Renal cortical epithelial cell (primary cell): ENCODE measurements around the gene C14orf119. TPM values are rescaled to one million over a fixed set of nuclear protein-coding genes. Genes with fewer than 3 reads are reported as not detected.

Source experiments
- DNase-seq: peaks from one replicate; pipeline ENCODE4 v3.0.0-alpha.2; 2011; ENCODE audit warnings: low read depth
- total RNA-seq: library from RNA; depleted of rRNA; stranded (reverse); fragments of >200 nt; gene quantifications from 2 replicates; pipeline ENCODE4 v1.2.3, GENCODE V29; 2014

Gene C14orf119, protein sequence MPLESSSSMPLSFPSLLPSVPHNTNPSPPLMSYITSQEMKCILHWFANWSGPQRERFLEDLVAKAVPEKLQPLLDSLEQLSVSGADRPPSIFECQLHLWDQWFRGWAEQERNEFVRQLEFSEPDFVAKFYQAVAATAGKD
- 61.6 and 71.0 TPM in 2 replicates for total RNA-seq

- DNase-seq, result peak; percentile 99
Measured at GRCh38 chr14:23095196-23096108, at the start of gene C14orf119. TSS of gene C14orf119 (plus strand) at chr14:23095505. CDS start at chr14:23097659, 2,154 bp downstream.

- no peak for DNase-seq
Measured at GRCh38 chr14:23047034-23047634, 48.2 kb upstream of the C14orf119 start.

GRCh38 chr14:23047751-23048693 is 47.3 kb upstream of the C14orf119 start:
- DNase-seq, result no peak

DNA sequence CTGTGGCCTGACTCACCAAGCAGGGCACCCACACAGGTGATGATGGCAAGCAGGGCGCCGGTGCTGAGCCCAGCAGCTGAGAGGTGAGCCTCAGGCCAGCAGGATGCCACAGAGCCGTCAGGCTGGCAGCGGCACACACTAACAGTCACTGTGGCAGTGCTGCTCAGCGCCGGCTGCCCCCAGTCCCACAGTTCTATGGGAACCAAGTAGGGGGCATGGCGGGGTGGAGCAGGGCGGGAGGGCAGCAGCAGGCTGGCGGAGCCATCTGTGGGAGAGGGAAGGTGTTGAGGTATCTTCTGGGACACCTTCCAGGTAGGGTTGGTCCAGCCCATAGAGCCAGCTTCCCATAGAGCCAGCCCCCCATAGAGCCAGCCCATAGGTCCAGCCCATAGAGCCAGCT is 46.3 kb upstream of the C14orf119 start:
- no peak for DNase-seq

GRCh38 chr14:23051141-23052057 is 43.9 kb upstream of the C14orf119 start:
- no peak for DNase-seq

- no peak for DNase-seq
Measured at GRCh38 chr14:23052182-23052623, 43.1 kb upstream of the C14orf119 start.

DNA sequence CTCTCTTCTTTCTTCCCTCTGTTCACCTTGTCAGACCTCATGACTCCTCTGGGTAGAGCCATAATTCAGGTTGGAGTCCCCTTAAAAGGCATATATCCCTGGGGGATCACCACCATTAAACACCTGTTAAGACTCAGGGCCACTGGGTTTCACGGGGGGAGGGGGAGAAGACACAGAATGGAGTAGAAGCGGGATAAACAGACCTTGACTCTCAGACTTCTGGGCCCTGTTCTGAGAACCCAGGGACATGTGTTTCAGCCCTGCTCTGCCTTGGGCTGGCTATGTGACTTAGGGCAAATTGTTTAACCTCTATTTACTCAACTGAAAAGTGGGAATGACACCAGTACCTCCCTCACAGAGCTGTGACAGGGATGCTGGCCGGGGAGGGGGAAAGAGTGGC is 42.6 kb upstream of the C14orf119 start:
- DNase-seq, result no peak

GRCh38 chr14:23053426-23053825 is 41.9 kb upstream of the C14orf119 start:
- no peak for DNase-seq

DNA sequence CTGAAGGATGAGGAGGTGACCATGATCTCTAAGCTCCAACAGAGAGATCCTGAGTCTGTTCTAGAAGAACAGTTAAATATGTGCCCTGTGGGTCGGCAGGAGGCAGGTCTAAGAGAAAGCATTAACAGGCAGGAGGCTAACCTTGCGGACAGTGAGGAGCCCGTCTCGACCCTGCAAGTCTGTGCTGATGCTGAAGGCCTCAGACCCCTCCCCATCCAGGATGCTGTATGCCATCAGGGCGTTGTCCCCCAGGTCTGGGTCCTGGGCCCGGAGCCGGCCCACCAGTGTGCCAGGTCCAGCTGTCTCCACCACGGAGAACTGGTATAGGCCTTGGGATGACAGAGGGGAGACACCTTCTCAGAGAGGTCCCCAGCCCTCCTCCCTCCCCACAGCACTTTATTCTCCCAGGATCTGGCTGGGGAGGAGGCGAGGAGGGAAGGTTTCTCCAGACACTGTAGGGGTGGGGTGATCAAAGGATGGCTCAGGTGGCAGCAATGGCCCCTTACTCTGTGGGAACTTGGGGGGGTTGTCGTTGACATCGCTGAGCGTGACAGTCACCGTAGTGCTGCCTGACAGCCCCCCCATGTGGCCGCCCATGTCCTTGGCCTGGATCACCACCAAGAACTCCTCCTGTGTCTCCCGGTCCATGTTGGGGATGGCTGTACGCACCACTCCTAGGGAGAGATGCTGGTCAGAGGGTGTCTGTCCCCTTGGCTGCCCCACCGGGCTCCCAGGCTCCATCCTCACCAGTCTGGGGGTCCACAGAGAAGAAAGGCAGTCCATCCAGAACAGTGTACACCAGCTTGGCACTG is 41.1 kb upstream of the C14orf119 start:
- no peak for DNase-seq

- DNase-seq, result no peak
Measured at GRCh38 chr14:23055147-23055550, 40.2 kb upstream of the C14orf119 start.

GRCh38 chr14:23055621-23056144 is 39.6 kb upstream of the C14orf119 start:
- no peak for DNase-seq

- peak; percentile 47 for DNase-seq
Measured at GRCh38 chr14:23056145-23056955, 39.0 kb upstream of the C14orf119 start.

DNA sequence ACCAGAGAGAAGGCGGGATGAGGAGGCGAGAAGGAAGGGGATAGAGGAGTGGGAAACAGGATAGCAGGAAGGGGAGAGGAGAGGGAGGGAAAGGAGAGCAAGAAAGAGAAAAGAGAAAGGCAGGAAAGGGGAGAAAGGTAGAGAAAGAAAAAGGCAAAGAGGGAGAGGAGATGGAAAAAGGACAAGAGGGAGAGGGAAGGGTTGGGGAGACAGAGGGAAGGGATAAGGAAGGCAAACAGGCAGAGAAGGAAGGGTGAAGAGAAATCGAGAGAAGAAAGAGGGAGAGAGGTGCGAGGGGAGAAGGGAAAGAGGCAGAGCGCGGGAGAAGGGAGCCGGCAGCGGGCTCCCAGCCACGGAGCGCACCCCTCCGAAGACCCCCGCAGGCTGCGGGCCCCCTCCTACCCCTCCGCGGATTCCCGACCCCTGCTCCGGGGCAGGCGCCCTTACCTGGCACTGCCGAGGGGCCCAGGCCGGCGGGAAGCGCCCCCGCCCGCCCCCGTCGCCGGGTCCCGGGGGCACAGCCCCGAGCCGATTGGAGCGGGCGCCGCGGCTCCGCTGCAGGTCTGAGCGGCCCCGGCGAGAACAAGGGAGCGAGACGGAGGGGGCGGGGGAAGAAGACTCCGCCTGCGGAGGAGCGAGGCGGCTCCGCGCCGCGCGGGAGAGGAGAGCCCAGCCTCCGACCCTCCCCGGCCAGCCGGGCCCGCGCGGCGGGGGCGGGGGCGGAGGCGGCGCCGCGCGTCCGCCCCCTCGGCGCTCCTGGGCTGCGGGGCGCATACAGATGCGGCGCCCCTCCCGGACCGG is 38.1 kb upstream of the C14orf119 start, which contains the start of gene CDH24:
Gene CDH24 (minus strand): TSS at position 565 of the 801 bp plus-strand sequence. CDS start 1,787 bp downstream, outside the sequence.
- DNase-seq, result peak; percentile 16

DNA sequence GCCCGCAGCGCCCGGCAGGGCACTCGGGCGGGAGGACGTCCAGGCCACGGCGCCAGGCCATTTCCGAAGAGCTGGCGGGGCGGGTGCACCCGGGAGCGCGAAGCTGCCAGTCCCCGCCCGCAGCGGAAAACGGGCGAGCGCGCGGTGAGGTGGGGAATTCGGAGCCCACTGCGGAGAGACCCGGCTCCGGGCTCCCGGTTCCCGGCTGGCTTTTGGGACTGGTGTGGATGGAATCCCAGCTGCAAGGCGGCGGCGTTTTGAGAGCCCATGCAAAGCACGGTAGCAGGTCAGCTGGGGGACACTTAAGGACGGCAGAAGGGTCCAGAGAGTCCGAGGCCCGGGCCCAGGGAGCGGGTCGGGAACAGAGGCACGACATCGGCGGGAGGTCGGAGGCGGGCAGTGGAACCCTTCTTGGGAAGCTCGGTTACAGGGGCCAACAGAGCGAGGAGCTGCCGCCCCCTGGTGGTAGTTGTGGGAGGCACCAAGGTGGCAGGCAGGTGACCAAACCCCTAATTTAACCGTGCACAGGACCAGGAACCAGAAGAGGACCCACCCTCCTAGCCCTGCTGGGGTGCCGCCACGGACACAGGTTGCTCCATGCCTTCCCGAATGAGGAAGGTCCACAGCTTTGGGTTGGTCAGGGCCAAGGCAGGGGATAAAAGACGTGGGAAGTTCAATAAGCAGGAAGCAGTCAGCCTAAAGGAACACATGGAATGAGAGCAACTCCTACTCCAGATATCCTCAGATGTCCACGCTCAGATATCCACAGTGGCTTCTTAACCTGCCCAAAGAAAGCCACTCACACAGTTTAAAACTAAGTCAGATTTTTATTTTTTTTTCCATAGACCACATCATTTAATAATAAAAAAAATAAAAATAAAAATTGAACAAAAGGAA is 37.3 kb upstream of the C14orf119 start:
- peak; percentile 64 for DNase-seq

- DNase-seq, result no peak
Measured at GRCh38 chr14:23058654-23059504, 36.4 kb upstream of the C14orf119 start.
